Right lobe of liver (tissue), 4 donors: Measurements from ENCODE around the gene SLC2A6.

Experiments used
- POLR2A ChIP-seq: fragments of 450-650 bp; IDR thresholded peaks from one replicate; pipeline ENCODE4 v1.6.1; 2017; ENCODE audit warnings: antibody characterized with exemption, mild to moderate bottlenecking
- TF ChIP-seq, protein P1 (sequence below), 4 donors: fragments of 200-600 bp in 3 of 4; fragments of 450-650 bp in 1 of 4; IDR thresholded peaks; one replicate each; pipeline versions ENCODE4 v1.5.1 to v1.8.0; 2016 to 2022; ENCODE audit warnings: antibody characterized with exemption in 4 of 4, mild to moderate bottlenecking in 2 of 4
- donor health status: DM: no; HTN: no; CAD: no.
- donor health status: DM: no; HTN: no; CAD: no.
- donor health status: DM: no; HTN: yes; CAD: no.

DNA sequence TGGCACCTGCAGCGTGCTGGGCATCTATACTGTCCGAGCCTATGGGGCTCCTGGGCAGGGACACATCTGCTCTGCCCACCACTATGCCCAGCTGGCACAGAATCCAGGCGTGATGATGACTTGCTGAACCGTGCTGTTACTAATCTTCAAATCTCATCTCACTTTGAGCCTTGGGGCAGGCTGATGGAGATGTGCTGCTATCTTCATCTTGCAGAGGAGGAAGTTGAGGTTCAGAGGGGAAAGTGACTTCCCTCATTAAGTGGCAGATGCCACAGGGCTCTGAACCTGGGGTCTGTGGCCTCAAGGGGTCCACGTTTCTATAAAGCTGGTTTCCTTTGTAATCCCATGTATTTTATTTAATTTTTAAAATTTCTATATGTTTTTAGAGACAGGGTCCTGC, 4.7 kb downstream of the SLC2A6 start:
- TF ChIP-seq, protein P1, sequence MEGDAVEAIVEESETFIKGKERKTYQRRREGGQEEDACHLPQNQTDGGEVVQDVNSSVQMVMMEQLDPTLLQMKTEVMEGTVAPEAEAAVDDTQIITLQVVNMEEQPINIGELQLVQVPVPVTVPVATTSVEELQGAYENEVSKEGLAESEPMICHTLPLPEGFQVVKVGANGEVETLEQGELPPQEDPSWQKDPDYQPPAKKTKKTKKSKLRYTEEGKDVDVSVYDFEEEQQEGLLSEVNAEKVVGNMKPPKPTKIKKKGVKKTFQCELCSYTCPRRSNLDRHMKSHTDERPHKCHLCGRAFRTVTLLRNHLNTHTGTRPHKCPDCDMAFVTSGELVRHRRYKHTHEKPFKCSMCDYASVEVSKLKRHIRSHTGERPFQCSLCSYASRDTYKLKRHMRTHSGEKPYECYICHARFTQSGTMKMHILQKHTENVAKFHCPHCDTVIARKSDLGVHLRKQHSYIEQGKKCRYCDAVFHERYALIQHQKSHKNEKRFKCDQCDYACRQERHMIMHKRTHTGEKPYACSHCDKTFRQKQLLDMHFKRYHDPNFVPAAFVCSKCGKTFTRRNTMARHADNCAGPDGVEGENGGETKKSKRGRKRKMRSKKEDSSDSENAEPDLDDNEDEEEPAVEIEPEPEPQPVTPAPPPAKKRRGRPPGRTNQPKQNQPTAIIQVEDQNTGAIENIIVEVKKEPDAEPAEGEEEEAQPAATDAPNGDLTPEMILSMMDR (IDR thresholded peaks at IDR 0.05): no peak
- no peak for TF ChIP-seq POLR2A
